8988T (cell line): ENCODE results near the gene DUSP22.

Experiments
- DNase-seq: peaks from one replicate; pipeline ENCODE4 v3.0.0; 2011

DUSP22 gene

GRCh38 chr6:382883-383810, 90.9 kb downstream of the DUSP22 start:
- no peak for DNase-seq

- DNase-seq, result no peak
Measured at GRCh38 chr6:383856-384255, 91.6 kb downstream of the DUSP22 start.

- DNase-seq, result no peak
Measured at GRCh38 chr6:384898-385297, 92.6 kb downstream of the DUSP22 start.

- no peak for DNase-seq
Measured at GRCh38 chr6:385614-386013, 93.3 kb downstream of the DUSP22 start.

GRCh38 chr6:386688-387266, 94.5 kb downstream of the DUSP22 start:
- no peak for DNase-seq

- no peak for DNase-seq
Measured at GRCh38 chr6:387293-387741, 95.0 kb downstream of the DUSP22 start.

- DNase-seq, result no peak
Measured at GRCh38 chr6:388202-388903, 96.1 kb downstream of the DUSP22 start.

GRCh38 chr6:389143-389542, 96.9 kb downstream of the DUSP22 start:
- no peak for DNase-seq

GRCh38 chr6:389622-390021, 97.3 kb downstream of the DUSP22 start:
- DNase-seq, result no peak

- DNase-seq, result no peak
Measured at GRCh38 chr6:390914-391558, 98.7 kb downstream of the DUSP22 start.

- no peak for DNase-seq
Measured at GRCh38 chr6:391559-392440, 99.5 kb downstream of the DUSP22 start, which contains the start of gene IRF4. Gene IRF4 (plus strand): TSS chr6:391752. CDS start chr6:393153, 1,401 bp downstream.

- no peak for DNase-seq
Measured at GRCh38 chr6:392441-393390, 100.4 kb downstream of the DUSP22 start.

GRCh38 chr6:393391-394221, 101.3 kb downstream of the DUSP22 start:
- no peak for DNase-seq

GRCh38 chr6:394641-395289, 102.5 kb downstream of the DUSP22 start:
- no peak for DNase-seq

GRCh38 chr6:395432-396125, 103.3 kb downstream of the DUSP22 start:
- peak; percentile 17 for DNase-seq

GRCh38 chr6:396126-396520, 103.8 kb downstream of the DUSP22 start:
- no peak for DNase-seq

GRCh38 chr6:397056-397455, 104.8 kb downstream of the DUSP22 start:
- no peak for DNase-seq

GRCh38 chr6:397604-398003, 105.3 kb downstream of the DUSP22 start:
- DNase-seq, result no peak

GRCh38 chr6:398065-398464, 105.8 kb downstream of the DUSP22 start:
- DNase-seq, result no peak
